GM18907 (cell line): Measurements from ENCODE around the gene BHLHE23.
"Not testable (repeated sequence)": the region's sequence is repeated elsewhere in the genome, so short reads cannot be mapped to it uniquely, and the experiment has no call there.

ENCODE experiments used
- ATAC-seq: cut with Tn5 transposase; IDR thresholded peaks from one replicate; pipeline ENCODE4 v1.9.1; 2021; ENCODE audit warnings: mild to moderate bottlenecking, moderate library complexity; ENCODE audit not compliant: unreplicated experiment

The BHLHE23 gene

DNA sequence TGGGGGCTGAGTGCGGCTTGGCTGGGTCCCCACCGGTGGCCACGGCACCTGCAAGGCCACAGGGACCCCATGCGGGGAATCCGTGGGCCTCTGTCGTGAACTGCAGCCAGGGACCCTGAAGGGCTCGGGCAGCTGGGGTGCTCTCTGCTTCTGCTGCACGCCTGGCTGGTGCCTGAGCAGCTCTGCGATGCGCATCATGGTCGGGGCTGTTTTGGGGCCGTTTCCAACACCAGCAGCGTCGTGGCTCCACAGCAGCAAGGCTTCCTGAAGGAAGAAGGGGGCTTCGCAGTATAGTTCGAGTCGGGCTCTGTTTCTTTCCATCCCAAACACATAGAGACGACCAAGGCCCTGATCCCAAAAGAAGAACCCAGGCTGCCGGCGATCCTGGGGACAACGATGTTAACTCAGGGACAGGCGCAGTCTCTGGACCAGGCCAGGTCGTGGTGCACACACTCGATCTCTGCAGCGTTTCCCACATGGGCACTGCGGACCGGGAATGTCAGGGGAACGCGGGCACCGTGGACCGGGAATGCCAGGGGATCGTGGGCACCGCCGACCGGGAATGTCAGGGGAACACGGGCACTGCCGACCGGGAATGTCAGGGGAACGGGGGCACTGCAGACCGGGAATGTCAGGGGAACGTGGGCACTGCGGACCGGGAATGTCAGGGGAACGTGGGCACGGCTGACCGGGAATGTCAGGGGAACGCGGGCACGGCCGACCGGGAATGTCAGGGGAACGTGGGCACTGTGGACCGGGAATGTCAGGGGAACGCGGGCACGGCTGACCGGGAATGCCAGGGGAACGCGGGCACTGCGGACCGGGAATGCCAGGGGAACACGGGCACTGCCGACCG lies 36.8 kb upstream of the BHLHE23 start:
- ATAC-seq, result no peak

DNA sequence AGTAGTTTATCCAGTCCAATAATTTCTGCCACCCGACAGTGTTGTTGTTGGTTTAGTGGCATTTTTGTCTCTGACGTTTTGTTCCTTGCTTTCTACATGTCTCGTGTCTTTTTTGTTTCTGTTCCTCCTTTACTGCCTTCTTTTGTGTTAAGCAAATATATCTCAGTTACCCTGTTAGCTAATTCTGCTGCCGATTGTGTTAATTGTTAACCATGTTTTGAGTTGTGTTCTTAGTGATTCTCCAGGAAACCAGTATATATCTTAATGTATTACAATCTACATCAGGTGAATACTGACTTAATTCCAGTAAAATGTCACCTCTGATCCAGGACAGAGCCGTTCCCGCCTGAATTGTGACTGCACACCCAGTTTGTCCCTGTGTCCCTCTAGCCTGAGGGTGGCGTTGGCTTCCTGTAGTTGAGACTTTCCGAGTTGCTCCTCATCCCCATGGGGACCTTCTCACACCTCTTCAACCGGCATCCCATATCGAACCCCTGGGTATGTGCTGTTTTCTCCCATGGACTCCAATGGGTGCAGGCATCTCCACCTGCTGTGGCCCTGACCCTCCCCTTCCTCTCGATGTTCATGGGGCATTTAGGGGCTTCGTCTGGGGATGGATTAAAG lies 35.8 kb upstream of the BHLHE23 start:
- ATAC-seq, result peak; percentile 61

DNA sequence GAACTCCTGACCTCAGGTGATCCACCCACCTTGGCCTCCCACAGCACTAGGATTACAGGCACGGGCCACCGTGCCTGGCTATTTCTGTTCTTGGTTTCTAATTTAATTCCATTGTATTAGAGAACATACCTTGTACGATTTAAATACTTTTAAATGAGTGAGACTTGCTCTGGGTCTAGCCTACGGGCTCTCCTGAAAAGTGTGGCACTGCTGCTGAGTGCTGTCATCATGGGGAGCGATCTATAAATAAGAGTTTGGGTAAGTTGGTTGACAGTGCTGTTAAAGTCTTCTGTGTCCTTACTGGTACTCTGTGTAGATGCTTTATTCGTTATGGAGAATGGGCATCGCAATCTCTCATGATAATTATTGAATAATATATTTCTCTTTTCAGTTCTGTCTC lies 35.0 kb upstream of the BHLHE23 start:
- no peak for ATAC-seq

DNA sequence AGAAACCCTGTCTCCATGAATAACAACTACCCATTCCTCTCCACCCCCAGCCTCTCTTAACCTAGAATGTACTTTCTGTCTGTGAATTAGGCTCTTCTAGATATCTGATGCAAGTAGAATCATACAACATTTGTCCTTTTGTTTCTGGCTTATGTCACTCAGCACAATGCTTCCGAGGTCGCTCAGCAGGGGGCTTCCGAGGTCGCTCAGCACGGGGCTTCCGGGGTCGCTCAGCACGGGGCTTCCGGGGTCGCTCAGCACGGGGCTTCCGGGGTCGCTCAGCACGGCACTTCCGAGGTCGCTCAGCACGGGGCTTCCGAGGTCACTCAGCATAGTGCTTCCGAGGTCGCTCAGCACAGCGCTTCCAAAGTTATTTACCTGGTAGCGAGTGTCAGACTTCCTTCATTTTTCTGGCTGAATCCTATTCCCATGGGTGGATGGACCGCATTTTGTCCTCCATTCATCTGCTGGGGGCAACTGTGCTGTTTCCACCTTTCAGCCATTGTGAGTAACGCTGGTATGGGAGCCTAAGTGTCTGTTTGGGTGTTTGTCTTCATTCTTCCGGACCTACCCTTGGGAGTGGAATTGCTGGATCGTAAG lies 31.0 kb upstream of the BHLHE23 start:
- no peak for ATAC-seq

DNA sequence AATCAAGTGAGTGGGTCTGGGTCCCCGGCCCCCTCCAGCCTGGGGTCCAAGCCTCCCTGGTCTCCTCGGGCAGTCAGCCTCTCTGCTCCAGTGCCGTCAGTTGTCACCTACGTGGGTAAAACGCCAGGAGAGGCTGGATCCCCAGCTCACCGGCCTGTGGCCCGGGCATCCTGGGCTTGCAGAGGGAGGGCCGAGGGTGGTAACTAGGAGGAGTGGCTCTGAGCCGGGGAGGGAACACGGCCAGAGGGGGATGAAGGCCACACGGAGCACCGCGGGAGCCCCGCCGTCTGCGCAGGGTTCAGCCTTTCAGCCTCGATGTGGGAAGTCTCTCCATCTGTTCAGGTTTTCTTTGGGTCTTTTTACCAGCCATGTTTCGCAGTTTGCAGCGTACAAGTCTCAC lies 29.5 kb upstream of the BHLHE23 start:
- ATAC-seq, result no peak

DNA sequence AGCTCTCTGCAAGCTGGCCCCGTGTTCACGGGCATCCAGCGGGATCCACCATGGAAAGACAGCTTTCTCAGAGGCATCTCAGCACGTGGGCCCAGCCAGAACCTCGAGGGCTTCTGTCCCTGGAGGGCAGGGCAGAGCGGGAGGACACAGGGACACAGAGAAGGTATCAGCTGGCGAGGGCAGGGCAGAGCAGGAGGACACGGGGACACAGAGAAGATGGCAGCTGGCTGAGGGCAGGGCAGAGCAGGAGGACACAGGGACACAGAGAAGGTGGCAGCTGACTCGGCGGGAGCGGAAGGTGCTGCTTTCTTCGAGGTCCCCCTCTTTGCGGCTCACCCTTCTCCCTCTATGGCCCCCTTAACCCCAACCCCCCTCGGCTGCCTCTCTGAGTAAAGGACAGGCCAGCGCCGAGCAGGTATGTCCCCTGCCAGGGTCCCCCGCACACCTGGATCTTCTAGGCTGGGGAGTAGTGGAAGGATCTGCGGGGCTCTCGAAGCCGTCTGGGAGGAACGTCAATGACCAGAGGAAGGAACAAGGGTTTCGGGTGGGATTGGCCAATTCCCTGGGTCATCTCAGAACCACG lies 28.9 kb upstream of the BHLHE23 start:
- no peak for ATAC-seq

DNA sequence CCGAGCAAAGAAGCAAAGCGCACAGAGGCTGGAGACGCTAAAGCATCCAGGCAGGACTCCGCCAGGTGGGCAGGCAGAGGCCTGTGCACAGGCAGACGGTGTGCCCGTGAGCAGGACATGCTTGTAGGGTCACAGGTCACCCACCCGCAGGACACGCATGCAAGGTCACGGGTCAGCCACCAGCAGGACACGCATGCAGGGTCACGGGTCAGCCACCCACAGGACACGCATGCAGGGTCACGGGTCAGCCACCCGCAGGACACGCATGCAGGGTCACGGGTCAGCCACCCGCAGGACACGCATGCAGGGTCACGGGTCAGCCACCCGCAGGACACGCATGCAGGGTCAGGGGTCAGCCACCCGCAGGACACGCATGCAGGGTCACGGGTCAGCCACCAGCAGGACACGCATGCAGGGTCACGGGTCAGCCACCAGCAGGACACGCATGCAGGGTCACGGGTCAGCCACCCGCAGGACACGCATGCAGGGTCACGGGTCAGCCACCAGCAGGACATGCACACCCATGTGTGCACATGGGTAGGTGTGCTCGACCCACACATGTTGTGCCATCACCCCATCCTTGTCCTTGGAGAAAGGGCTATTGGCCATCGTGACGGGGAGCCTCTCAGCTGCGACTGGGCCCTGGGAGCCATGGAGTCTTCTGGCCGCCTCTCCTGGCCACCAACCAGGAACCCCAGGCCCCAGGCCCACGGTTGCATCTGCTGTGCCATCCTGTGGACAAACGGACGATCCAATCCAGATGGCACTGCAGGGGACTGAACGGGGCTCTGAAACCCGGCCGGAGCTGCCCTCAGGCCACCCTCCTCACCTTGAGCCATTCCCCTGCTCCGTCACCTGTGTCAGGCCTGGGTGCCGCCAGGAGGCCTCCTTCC lies 28.2 kb upstream of the BHLHE23 start:
- not testable (repeated sequence) for ATAC-seq

DNA sequence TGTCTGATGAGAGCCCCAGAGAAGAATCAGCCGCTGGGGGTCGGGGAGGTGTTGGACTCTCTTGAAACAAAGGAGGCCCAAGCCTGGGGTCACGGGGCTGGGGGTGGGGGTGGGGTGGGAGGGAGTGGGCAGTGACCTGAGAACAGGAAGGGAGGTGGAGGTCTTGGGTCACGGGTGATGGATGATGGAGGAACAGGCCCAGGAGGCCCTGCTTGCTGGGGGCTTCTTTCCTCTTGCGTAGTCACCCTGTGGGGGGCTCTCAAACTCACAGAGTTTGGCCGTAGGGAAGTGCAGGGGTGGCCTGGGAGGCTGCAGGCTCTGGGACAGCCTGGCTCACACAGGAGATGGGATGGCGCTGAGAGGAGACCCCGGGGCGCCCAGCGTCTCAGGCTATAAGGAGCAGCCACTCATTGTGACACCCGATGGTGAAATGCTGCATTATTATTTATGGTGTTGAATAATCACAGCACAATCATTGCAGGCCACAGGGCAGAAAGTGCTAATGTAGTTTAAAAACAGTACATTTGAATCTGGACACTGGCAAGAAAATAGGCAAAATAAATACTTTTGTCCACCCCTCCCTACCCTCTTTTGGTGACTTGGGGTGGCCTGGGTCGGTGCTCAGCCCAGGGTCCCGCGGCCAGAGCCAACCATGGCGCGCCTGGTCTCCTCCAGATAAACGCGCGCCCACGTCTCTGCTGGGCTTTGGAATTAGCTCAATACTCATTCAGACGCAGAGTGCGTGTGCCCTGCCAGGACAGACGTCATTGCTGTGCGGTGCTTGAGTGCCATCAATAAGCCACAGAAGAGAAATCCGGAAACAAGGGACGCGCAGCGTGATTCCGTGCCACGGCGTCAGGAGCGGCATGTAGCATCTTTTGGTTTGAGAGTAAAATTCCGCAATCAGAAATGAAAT lies 27.3 kb upstream of the BHLHE23 start:
- no peak for ATAC-seq

DNA sequence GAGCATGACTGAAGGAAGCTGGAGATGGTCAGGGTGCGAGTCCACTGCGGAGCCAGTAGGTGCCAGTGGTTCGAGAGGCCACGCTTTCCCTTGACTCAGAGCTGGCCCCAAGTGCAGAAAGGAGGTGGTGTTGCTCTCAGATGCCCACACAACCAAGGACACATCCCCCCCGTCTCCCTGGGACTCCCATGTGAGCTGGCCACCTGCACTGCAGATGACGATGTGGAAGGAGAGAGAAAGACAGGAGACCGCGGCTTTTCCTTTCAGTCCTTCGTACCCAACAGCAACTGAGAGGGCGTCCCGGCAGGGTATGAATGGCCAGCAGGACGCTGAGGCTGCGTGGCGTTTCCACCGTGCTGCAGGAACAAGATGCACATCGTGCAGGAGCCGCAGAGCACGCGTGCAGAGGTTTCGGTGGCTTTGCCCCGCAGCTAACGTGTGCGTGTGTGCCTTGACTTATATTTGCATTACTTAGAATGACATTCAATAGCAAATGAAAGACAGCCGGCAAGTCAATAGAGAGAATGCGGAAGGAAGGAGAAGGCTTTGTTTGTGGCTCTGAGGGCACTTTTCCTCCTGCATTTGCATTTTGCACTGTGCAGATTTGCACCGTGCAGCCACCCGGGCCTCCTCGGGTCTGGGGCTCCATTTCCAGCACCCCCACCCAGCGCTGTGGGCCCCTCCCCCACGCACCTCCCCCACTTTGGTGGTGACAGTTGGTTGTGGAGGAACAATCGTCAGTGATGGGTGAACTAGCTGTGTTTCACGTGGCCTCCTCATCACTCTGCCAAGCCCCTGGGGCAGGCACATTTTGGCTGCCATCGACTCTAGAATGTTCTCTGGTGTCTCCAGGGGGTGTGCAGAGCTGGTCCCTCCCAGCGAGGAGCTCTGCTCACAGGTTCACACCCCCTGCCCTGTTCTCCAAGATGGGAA lies 26.4 kb upstream of the BHLHE23 start:
- peak; percentile 56 for ATAC-seq

DNA sequence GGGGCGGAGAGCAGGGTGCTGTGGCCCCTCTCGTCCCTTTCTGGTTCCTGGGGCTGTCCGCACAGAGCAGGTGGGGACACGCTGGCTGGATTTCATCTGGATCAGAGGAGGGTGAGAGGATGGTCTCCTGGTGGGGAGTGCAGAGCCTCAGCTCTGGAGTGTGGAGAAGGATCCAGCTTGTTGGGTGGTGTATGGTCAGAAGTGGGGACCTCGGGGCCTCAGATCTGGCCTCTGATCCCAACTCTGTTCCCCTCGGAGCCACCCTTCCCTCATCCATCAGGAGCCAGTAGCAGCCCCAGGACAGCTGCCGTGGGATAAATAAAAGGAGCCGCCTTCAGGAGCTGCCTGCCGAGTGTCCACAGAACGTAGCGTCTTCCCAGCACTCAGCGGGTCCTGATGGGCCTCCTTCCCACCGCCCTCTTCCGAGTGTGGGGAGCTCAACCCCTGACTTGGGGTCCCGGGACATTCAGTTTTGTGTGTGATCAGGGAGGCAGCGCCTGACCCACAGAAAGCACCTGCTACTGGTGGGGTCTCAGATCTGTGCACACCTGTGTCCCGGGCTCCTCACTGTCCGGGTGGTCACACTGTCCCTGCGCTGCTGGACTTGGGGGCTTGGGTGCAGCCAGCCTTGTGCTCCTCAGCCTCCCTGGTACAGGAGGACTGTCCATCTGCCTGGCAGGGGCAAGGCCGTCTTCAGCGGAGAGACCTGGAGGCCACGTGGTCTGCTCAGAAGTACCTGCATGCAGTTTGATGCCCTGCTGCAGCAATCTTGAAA lies 25.4 kb upstream of the BHLHE23 start:
- no peak for ATAC-seq

DNA sequence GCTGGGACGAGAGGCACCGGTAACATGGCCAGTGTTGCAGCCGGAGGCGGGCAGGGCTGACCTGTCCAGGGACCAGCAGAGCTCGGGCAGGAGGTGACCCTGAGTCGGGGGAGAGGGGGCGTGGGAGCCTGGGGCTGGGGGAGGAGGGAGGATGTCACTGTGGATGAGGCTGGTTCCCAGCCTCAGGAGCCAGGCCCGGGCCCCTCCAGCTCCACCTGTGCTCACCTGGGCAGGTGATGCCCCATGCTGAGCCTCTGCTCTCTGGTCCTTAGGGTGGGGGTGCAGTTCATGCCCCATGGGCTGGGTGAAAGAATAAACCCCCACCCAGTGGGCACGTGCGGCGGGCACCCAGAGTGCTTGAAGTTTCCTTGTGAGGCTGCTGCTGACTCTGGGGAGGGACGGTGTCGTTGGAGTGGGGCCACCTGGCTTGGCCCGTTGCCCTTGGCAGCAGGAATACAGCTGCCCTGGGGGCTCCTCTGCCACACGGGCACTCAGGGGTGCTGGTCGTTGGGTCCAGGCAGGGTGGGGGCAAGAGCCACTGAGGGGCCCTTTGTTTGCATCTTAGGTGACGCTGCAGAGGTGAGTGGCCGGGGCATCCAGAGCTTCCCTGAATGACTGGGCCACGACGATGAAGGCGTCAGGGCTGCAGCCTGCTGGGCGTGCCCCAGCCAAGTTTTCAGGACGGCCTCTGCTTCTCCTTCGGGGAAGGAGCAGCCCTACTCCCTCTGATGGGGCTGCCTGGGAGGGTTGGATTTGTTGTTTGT lies 24.7 kb upstream of the BHLHE23 start:
- ATAC-seq, result no peak

DNA sequence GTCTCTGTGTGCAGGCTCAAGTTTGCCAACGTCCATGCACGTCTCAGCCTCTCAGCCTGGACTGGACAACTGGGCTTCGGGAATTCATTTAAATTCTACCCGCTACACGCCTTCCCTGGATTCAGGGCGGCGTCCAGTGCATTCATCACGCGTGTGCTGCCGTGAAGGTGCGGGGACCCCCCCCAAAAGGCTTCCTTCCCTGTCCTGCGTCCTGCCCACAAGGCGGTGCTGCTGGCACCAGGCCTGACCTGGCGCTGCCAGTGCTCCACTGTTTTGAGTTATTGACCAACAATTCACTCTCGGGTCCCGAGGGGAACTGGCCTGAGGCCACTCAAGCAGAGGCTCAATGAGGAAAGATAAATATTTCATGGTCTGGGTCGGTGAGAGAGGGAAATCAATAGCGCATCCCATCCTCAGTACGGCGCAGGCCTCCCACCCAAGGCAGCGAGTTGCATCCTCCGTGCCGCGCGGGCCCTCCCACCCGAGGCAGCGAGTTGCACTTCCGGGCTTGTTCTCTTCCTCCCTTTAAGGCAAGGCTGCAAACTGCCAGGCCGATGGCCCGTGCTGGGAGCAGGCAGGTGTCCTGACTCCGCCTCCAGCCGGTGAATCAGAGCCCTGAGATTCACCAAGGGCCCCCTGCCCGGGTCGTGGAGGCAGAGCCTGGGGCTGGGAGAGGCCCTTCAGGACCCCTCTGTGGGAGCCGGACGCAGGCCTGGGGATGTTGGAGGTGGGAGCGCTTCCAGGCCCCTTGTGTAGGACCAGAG lies 22.8 kb upstream of the BHLHE23 start:
- no peak for ATAC-seq

DNA sequence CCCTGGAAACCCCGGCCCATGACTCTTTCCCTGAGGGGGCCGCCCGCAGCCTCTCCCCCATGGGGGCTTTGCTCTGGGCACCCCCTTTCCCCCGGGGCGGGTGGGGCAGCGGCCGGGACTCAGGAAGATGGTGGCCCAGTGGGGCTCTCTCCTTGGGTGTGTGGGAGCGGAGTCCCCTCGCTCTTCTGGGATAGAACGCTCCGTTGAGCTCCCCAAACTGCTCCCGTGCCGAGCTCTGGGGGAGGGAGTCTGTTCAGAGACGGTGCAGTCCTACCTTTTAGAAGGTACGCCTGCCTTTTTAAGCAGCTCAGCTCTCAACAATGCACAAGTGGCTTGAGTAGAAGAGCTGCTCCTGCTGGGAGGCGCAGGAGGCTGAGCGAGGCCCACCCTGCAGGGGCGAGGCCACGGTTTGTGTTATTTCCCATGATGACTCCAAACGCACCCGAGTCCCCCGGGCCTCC lies 21.7 kb upstream of the BHLHE23 start:
- no peak for ATAC-seq

DNA sequence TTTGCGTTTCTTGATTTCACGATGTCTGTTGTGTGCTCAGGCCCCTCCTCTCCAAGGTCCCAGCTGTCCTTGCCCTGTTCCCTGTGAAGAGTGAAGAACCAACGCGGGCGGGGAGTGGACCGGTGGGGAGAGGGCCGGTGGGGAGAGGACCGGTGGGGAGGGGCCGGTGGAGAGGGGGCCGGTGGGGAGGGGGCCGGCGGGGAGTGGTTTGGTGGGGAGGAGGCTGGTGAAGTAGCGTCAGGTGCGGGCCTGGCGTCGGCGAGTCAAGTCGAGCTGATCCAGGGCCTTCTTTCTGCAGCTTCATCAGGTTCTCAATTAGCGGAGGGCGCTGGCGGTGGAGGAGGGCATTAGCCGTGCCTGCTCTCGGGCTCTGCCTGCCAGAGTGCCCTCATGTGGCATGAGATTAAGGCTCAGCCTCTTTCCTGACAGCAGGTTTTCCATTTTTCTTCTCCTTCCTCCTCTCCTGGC lies 21.2 kb upstream of the BHLHE23 start:
- ATAC-seq, result no peak

DNA sequence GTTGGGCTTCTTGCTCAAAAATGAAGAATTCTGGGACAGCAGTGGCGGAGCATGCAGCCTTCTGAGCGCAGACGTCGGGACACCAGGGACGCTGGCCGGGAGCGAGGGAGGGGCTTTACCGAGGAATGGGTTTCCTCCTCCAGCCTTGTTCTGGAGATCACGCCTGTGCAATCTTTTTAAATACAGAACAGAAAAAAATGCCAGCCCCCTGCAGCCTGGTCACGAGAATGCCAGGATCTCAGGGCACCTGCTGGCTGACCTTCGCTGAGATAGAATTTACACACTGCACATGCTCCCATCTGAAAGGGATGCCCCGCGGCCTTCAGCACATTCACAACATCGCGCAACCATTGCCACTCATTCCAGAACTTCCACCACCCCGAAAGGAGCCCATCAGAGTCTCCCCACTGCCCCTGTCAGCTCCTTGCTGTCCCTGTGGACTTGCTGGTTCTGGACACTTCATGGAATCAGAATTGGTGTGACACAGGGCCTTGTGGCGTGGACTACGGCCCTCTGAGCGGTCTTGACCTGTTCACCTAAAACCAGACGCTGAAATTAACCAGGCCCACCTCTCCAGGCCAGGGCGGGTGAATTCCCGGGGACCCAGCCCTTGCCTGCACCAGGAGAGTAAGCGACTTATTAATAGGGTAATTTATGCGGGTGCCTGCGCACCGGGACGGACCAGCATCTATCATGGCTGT lies 20.6 kb upstream of the BHLHE23 start:
- no peak for ATAC-seq
